HepG2 (cell line): ENCODE measurements around the gene SERTAD3. TPM values are rescaled to one million over a fixed set of nuclear protein-coding genes. Genes with fewer than 3 reads are reported as not detected.

ENCODE experiments used
- ATF7-NPFF ChIP-seq: sonication (generic); formaldehyde crosslinking; IDR thresholded peaks from 2 replicates; pipeline ENCODE4 v1.8.1; 2023; ENCODE audit warnings: mild to moderate bottlenecking, low read depth, missing genetic modification reagents, moderate library complexity
- HNF4A ChIP-seq: sonication (generic); formaldehyde crosslinking; IDR thresholded peaks from 2 replicates; pipeline ENCODE4 v1.4.0; 2020; ENCODE audit warnings: missing genetic modification reagents
- ISL2 ChIP-seq: sonication (generic); formaldehyde crosslinking; IDR thresholded peaks from 2 replicates; pipeline ENCODE4 v1.5.0; 2020; ENCODE audit warnings: missing genetic modification reagents
- ISX ChIP-seq: sonication (generic); formaldehyde crosslinking; conservative IDR thresholded peaks from 2 replicates; pipeline ENCODE4 v1.5.0; 2020; ENCODE audit warnings: missing genetic modification reagents
- KDM3A ChIP-seq: IDR thresholded peaks from 2 replicates; pipeline ENCODE4 v1.6.1; 2018; ENCODE audit warnings: low read depth, missing compliant biosample characterization
- KDM5B ChIP-seq: sonication (generic); formaldehyde crosslinking; IDR thresholded peaks from 2 replicates; pipeline ENCODE4 v1.4.0; 2020; ENCODE audit warnings: missing genetic modification reagents, mild to moderate bottlenecking, borderline replicate concordance
- POLR2A ChIP-seq, 2 experiments: IDR thresholded peaks; 2 replicates each; pipeline ENCODE4 v1.6.1; 2011; ENCODE audit warnings: low read depth in 2 of 2, low read length in 2 of 2, mild to moderate bottlenecking in 1 of 2, moderate library complexity in 1 of 2; ENCODE audit not compliant: insufficient read depth in 1 of 2
- RBFOX2 ChIP-seq: fragments of 200-400 bp; formaldehyde crosslinking; IDR thresholded peaks from 2 replicates; pipeline ENCODE4 v1.6.1; 2017; ENCODE audit warnings: low read depth, mild to moderate bottlenecking, low read length
- SMAD3 ChIP-seq: sonication (generic); formaldehyde crosslinking; IDR thresholded peaks from 2 replicates; pipeline ENCODE4 v1.4.0; 2020; ENCODE audit warnings: missing genetic modification reagents
- YEATS4 ChIP-seq: sonication (generic); formaldehyde crosslinking; IDR thresholded peaks from 2 replicates; pipeline ENCODE4 v1.4.0; 2020; ENCODE audit warnings: missing genetic modification reagents, borderline replicate concordance
- ZFP36 ChIP-seq: fragments of 150-350 bp; IDR thresholded peaks from 2 replicates; pipeline ENCODE4 v1.6.1; 2018; ENCODE audit warnings: borderline replicate concordance, low read length, low read depth; ENCODE audit not compliant: partially characterized antibody
- ZFY ChIP-seq: sonication (generic); formaldehyde crosslinking; IDR thresholded peaks from 2 replicates; pipeline ENCODE4 v1.4.0; 2020; ENCODE audit warnings: missing genetic modification reagents
- ZNF136 ChIP-seq: sonication (generic); formaldehyde crosslinking; IDR thresholded peaks from 2 replicates; pipeline ENCODE4 v1.8.1; 2022; ENCODE audit warnings: low read depth, mild to moderate bottlenecking, moderate library complexity, missing genetic modification reagents
- ZNF562 ChIP-seq: sonication (generic); formaldehyde crosslinking; IDR thresholded peaks from 2 replicates; pipeline ENCODE4 v1.8.0; 2022; ENCODE audit warnings: missing genetic modification reagents, borderline replicate concordance
- ZNF737 ChIP-seq: sonication (generic); formaldehyde crosslinking; IDR thresholded peaks from 2 replicates; pipeline ENCODE4 v1.5.0; 2020; ENCODE audit warnings: missing genetic modification reagents, mild to moderate bottlenecking, borderline replicate concordance
- ZNF878 ChIP-seq: sonication (generic); formaldehyde crosslinking; IDR thresholded peaks from 2 replicates; pipeline ENCODE4 v1.8.1; 2023; ENCODE audit warnings: mild to moderate bottlenecking, missing genetic modification reagents, moderate library complexity
- ZSCAN9 ChIP-seq: IDR thresholded peaks from 2 replicates; pipeline ENCODE4 v1.6.1; 2016; ENCODE audit warnings: borderline replicate concordance
- polyA plus RNA-seq, 8 experiments: library from polyadenylated mRNA; depleted of rRNA in 3 of 8; stranded (reverse) in 7 of 8; unstranded in 1 of 8; fragments of >200 nt; fragmentation: Illumina TruSeq in 4 of 8; extraction: Trizol in 4 of 8; gene quantifications; 2 replicates each; pipeline versions ENCODE4 v1.2.1 to v1.2.3, GENCODE V29; 2011 to 2016; ENCODE audit warnings: low read depth in 4 of 8, missing spikeins in 1 of 8, mixed read lengths in 1 of 8; ENCODE audit not compliant: insufficient read depth in 1 of 8
- total RNA-seq, 5 experiments: library from RNA; depleted of rRNA; stranded (reverse); fragments of >200 nt; fragmentation: Illumina TruSeq; extraction: Trizol; gene quantifications; 2 replicates each; pipeline ENCODE4 v1.2.3, GENCODE V29; 2016; ENCODE audit warnings: low read depth in 1 of 5
- TF ChIP-seq, protein P1 (sequence below): sonication (generic); formaldehyde crosslinking; IDR thresholded peaks from 2 replicates; pipeline ENCODE4 v1.4.0; 2020; ENCODE audit warnings: mild to moderate bottlenecking, missing genetic modification reagents
- TF ChIP-seq, protein P2 (sequence below): sonication (generic); formaldehyde crosslinking; IDR thresholded peaks from 2 replicates; pipeline ENCODE4 v1.8.1; 2023; ENCODE audit warnings: missing genetic modification reagents, inconsistent platforms, borderline replicate concordance
- TF ChIP-seq, protein P3 (sequence below): sonication (generic); formaldehyde crosslinking; IDR thresholded peaks from 2 replicates; pipeline ENCODE4 v1.5.1; 2020; ENCODE audit warnings: mild to moderate bottlenecking, missing genetic modification reagents, moderate library complexity
- TF ChIP-seq, protein P4 (sequence below): sonication (generic); formaldehyde crosslinking; IDR thresholded peaks from 2 replicates; pipeline ENCODE4 v1.8.1; 2023; ENCODE audit warnings: mild to moderate bottlenecking, moderate library complexity, missing genetic modification reagents
- TF ChIP-seq, protein P5 (sequence below): sonication (generic); formaldehyde crosslinking; IDR thresholded peaks from 2 replicates; pipeline ENCODE4 v1.4.0; 2020; ENCODE audit warnings: missing genetic modification reagents
- TF ChIP-seq, protein P6 (sequence below): sonication (generic); formaldehyde crosslinking; IDR thresholded peaks from 2 replicates; pipeline ENCODE4 v1.8.1; 2023; ENCODE audit warnings: missing genetic modification reagents, mild to moderate bottlenecking, borderline replicate concordance

SERTAD3 gene
- total and polyA plus RNA-seq, 2 of the 13 experiments (the other 11 are each of a cell fraction or from before 2014, with no cell fraction given), result 9.6 to 16.9 TPM

DNA sequence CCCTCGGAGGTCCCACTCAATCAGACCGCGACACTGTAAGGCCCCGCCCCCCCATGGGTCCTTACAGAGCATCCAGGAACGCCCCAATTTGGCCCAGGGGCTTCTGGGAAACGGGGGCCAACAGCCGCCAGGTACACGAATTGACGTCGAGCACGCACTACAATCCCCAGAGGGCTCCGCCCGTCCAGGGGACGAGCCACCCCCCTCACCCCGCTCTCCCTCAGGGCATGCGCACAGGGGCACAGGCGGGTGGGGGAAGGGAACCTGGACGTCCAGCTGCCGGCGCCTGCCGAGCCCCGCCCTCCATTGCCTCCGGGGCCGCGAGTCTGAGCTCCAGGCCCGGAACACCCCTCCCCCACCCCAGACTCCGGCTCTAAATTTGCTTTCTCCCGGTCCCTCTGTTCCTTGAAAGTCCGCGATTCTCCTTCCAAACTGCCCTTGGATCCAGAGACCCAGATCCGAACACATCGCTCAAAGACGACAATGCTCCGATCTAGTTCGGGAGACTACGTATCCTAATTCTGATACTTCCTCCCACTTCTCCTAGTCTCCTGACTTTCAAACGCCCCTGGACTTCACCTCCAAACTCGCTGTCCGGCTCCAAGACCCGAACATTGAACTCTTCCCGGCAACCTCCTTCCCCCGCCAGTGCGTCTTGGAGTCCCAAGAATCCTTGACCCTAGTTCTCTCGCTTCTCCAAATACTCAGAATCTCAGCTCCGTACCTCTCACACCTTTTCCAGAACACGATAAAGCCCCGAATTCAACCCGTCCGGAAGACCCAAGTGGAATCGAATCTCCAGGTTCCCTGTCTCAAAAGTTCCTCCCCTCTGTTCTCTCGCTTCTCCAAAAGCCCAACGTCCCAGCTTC, 770 bp downstream of the SERTAD3 start (continued):
- TF ChIP-seq, protein P1, sequence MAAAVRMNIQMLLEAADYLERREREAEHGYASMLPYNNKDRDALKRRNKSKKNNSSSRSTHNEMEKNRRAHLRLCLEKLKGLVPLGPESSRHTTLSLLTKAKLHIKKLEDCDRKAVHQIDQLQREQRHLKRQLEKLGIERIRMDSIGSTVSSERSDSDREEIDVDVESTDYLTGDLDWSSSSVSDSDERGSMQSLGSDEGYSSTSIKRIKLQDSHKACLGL (CRISPR knock-in tag), result no peak
- no peak for TF ChIP-seq ZNF737 (CRISPR knock-in tag)
- TF ChIP-seq ZFY, result peak; percentile 70
- TF ChIP-seq ZNF562 (CRISPR knock-in tag), result no peak
- TF ChIP-seq YEATS4 (CRISPR knock-in tag), result peak; percentile 86; the same call in 1 of the 2 replicates
- TF ChIP-seq, protein P2, sequence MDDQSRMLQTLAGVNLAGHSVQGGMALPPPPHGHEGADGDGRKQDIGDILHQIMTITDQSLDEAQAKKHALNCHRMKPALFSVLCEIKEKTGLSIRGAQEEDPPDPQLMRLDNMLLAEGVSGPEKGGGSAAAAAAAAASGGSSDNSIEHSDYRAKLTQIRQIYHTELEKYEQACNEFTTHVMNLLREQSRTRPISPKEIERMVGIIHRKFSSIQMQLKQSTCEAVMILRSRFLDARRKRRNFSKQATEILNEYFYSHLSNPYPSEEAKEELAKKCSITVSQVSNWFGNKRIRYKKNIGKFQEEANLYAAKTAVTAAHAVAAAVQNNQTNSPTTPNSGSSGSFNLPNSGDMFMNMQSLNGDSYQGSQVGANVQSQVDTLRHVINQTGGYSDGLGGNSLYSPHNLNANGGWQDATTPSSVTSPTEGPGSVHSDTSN, result no peak
- TF ChIP-seq, protein P3, sequence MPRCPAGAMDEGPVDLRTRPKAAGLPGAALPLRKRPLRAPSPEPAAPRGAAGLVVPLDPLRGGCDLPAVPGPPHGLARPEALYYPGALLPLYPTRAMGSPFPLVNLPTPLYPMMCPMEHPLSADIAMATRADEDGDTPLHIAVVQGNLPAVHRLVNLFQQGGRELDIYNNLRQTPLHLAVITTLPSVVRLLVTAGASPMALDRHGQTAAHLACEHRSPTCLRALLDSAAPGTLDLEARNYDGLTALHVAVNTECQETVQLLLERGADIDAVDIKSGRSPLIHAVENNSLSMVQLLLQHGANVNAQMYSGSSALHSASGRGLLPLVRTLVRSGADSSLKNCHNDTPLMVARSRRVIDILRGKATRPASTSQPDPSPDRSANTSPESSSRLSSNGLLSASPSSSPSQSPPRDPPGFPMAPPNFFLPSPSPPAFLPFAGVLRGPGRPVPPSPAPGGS (CRISPR knock-in tag), result no peak
- peak; percentile 8; the same call in 1 of the 2 replicates for TF ChIP-seq HNF4A (CRISPR knock-in tag)
- no peak for TF ChIP-seq ZNF136 (CRISPR knock-in tag)
- TF ChIP-seq ZSCAN9, result no peak
- TF ChIP-seq ISX, result no peak
- TF ChIP-seq, protein P4, sequence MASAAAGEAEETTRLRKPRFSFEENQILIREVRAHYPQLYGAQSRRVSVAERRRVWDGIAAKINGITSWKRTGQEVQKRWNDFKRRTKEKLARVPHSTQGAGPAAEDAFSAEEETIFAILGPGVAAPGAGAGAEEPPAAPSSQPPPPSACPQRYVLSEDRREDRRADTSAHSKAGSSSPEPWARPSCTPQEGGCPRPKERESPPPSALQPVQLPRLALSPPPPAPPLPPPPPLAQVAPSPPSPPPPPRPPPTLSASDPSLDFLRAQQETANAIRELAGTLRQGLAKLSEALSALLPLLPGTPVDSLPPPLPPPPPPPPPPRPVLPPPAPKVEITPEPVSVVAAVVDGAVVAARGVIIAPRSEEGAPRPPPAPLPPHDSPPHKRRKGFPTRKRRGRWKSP (CRISPR knock-in tag), result peak; percentile 25; the same call in 1 of the 2 replicates
- TF ChIP-seq, protein P5, sequence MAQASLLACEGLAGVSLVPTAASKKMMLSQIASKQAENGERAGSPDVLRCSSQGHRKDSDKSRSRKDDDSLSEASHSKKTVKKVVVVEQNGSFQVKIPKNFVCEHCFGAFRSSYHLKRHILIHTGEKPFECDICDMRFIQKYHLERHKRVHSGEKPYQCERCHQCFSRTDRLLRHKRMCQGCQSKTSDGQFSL, result peak; percentile 55; the same call in 1 of the 2 replicates
- no peak; the same call in 1 of the 2 replicates for TF ChIP-seq KDM5B (CRISPR knock-in tag)
- no peak for TF ChIP-seq SMAD3
- no peak for TF ChIP-seq ATF7-NPFF (CRISPR knock-in tag)
- TF ChIP-seq POLR2A (IDR thresholded peaks at IDR 0.05; ENCODE audit: insufficient read depth in 1 of 2, low read depth in 2 of 2, low read length in 2 of 2), result peak; percentile 32 to 49; a peak in 3 of 4 replicates
- peak; percentile 77 for TF ChIP-seq RBFOX2
- no peak for TF ChIP-seq ZNF878 (CRISPR knock-in tag)
- TF ChIP-seq KDM3A (CRISPR knock-in tag), result no peak; the same call in 1 of the 2 replicates
- TF ChIP-seq ZFP36, result no peak
- TF ChIP-seq, protein P6, sequence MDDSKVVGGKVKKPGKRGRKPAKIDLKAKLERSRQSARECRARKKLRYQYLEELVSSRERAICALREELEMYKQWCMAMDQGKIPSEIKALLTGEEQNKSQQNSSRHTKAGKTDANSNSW (CRISPR knock-in tag), result no peak
- TF ChIP-seq ISL2 (CRISPR knock-in tag), result no peak; the same call in 1 of the 2 replicates
